ENCODE measurements around the gene NIP7. TPM values are rescaled to one million over a fixed set of nuclear protein-coding genes. Genes with fewer than 3 reads are reported as not detected.

NIP7 gene
- total and polyA plus RNA-seq, 2 experiments from 2014 or later: 30.4 to 47.4 TPM

- TF ChIP-seq ZNF462 (CRISPR knock-in tag; IDR thresholded peaks at IDR 0.05) (no peak), CTCF (conservative IDR thresholded peaks at IDR 0.05; ENCODE audit: low read depth in 2 of 2) (no peak), NANOG (IDR thresholded peaks at IDR 0.05; ENCODE audit: borderline replicate concordance) (no peak)
These were observed 33.5 kb upstream of the NIP7 start (continued) for GRCh38 chr16:69306031-69306430.

GRCh38 chr16:69307091-69307490, 32.5 kb upstream of the NIP7 start:
- Mint-ChIP-seq H3K9me3 (no peaks in the 10 kb centered on the region), H3K27ac (no peak overlapping the region), H3K27me3 (ENCODE audit: insufficient read depth, low read depth, poor library complexity) (peaks cover 2% of the 10 kb centered on the region), H3K36me3 (ENCODE audit: low read depth) (peaks cover 1% of the 10 kb centered on the region; the same call in 1 of the 3 replicates), H3K4me3 (no peak overlapping the region), H3K4me1 (peaks cover 2% of the 10 kb centered on the region)
- ATAC-seq (no peak), DNase-seq (ENCODE audit: low spot score) (no peak)
- H3K4me3 ChIP-seq: no peak overlapping the region
- H4K20me1 ChIP-seq (replicated peaks; ENCODE audit: insufficient read depth): 0 out of 2 replicates have a peak, but pooled peaks cover under 1% of the 10 kb centered on the region
- H3K4me2 ChIP-seq: no peak overlapping the region
- H2AFZ ChIP-seq: no peak overlapping the region
- H3K27me3 ChIP-seq (ENCODE audit: insufficient read depth): no peaks in the 10 kb centered on the region
- no peaks in the 10 kb centered on the region for H3K36me3 ChIP-seq (ENCODE audit: insufficient read depth)
- no peaks in the 10 kb centered on the region for H3K9me2 ChIP-seq (ENCODE audit: insufficient read depth)
- H3K4me1 ChIP-seq (ENCODE audit: insufficient read depth): peaks cover 6% of the 10 kb centered on the region; the same call in 1 of the 2 replicates
- H3K27ac ChIP-seq (ENCODE audit: low read depth): no peak overlapping the region
- H3F3A ChIP-seq (replicated peaks; ENCODE audit: low read depth): peaks cover 5% of the 10 kb centered on the region
- peaks cover 3% of the 10 kb centered on the region; the same call in 1 of the 2 replicates for H3K79me2 ChIP-seq (replicated peaks; ENCODE audit: insufficient read depth)
- no peak for TF ChIP-seq EZH2phosphoT487 (IDR thresholded peaks at IDR 0.05; ENCODE audit: unreplicated experiment)
- TF ChIP-seq CTCF (conservative IDR thresholded peaks at IDR 0.05; ENCODE audit: low read depth in 2 of 2): no peak
- no peak for TF ChIP-seq STAT1 (IDR thresholded peaks at IDR 0.05; ENCODE audit: unreplicated experiment)
- no peak for TF ChIP-seq NANOG (IDR thresholded peaks at IDR 0.05; ENCODE audit: borderline replicate concordance)
- no peak for TF ChIP-seq CREB1 (CRISPR knock-in tag; IDR thresholded peaks at IDR 0.05; ENCODE audit: low read depth)
- TF ChIP-seq ZNF331 (CRISPR knock-in tag; IDR thresholded peaks at IDR 0.05; ENCODE audit: low read depth): no peak
- TF ChIP-seq, protein P1, sequence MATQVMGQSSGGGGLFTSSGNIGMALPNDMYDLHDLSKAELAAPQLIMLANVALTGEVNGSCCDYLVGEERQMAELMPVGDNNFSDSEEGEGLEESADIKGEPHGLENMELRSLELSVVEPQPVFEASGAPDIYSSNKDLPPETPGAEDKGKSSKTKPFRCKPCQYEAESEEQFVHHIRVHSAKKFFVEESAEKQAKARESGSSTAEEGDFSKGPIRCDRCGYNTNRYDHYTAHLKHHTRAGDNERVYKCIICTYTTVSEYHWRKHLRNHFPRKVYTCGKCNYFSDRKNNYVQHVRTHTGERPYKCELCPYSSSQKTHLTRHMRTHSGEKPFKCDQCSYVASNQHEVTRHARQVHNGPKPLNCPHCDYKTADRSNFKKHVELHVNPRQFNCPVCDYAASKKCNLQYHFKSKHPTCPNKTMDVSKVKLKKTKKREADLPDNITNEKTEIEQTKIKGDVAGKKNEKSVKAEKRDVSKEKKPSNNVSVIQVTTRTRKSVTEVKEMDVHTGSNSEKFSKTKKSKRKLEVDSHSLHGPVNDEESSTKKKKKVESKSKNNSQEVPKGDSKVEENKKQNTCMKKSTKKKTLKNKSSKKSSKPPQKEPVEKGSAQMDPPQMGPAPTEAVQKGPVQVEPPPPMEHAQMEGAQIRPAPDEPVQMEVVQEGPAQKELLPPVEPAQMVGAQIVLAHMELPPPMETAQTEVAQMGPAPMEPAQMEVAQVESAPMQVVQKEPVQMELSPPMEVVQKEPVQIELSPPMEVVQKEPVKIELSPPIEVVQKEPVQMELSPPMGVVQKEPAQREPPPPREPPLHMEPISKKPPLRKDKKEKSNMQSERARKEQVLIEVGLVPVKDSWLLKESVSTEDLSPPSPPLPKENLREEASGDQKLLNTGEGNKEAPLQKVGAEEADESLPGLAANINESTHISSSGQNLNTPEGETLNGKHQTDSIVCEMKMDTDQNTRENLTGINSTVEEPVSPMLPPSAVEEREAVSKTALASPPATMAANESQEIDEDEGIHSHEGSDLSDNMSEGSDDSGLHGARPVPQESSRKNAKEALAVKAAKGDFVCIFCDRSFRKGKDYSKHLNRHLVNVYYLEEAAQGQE (IDR thresholded peaks at IDR 0.05; ENCODE audit: unreplicated experiment): no peak
- TF ChIP-seq POLR2AphosphoS5 (IDR thresholded peaks at IDR 0.05; ENCODE audit: low read depth): no peak
